ENCODE measurements around the gene KCNJ2.

The KCNJ2 gene

DNA sequence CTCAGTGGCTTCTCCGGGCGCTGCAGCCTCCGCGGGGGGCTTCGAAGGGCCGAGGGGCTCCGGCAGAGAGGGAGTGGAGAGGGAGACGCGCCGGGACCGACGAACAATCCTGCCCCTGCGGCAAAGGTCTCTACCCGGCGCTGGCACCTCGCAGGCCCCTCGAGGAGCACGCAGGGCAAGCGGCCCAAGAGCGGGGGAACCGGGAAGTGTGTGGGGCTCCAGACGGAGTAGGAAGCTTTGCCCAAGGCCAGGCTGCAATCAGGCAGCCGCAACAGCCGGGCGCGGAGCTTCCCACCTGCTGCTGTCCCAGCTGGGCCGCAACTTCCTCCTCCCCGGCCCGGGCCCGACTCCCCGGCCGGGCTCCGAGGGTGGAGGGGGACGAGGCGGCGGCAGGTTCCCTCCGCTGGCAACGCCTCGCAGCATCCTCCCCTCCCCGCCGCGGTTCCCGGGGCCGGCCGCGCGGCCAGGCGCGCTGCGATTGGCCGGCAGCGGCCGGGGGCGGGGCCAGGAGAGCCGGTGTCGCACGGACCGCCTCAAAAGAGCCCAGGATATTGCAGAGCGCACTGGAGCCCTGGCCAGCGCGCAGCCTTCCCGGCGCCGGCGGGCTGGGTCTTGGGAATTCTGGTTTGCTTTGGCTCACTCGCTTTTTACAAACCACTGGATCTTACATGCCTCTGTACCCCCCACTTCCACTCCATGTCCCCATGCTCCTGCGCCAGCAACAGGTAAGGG is at the start of gene KCNJ2:
Gene KCNJ2, plus strand, starts transcription at position 556 of the 732 bp plus-strand sequence. CDS start 5,508 bp downstream, outside the sequence.
- DNase-seq = peak; percentile 93

DNA sequence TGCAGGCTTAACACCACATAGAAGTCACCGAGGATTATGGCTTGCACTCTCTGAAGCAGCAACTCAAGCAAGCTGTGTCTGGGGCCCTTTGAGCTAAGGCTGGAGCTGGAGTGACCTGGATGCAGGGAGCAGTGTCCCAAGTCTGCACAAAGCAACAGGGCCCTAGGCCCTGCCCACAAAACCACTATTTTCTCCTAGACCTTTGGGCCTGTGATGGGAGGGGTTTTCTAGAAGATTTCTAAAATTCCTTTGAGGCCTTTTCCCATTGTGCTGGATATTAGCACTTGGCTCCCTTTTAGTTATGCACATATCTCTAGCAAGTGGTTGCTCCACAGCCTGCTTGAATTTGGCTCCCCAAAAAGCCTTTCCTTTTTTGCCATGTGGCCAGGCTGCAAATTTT is 49.8 kb upstream of the KCNJ2 start:
- DNase-seq = no peak

DNA sequence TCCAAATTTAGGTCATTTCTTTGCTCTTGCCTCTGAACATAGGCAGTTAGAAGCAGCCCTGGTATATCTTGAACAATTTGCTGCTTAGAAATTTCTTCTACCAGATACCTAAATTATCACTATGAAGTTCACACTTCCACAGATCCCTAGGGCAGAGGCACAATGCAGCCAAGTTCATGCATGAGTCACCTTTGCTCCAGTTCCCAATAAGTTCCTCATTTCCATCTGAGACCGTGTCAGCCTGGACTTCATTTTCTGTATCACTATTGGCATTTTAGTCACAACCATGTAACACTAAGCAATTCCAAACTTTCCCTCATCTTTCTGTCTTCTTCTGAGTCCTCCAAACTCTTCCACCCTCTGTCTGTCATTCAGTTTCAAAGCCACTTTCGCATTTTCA is 49.3 kb upstream of the KCNJ2 start:
- no peak for DNase-seq

DNA sequence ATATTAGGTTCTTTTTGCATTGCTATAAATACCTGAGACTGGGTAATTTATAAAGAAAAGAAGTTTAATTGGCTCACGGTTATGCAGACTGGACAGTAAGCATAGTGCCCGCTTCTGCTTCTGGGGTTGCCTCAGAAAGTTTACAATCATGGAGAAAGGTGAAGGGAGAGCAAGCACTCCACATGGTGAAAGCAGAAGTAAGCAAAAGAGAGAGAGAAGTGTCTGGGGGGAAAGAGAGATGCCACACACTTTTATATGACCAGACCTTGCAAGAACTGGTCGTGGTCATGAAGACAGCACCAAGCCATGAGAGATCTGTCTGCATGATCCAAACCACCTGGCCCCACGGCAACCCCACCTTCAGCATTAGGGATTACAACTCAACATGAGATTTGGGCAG is 48.9 kb upstream of the KCNJ2 start:
- DNase-seq = no peak

GRCh38 chr17:70121126-70121525 is 48.2 kb upstream of the KCNJ2 start:
- DNase-seq = no peak

- DNase-seq = no peak
These were observed 46.1 kb upstream of the KCNJ2 start for GRCh38 chr17:70123193-70123592.

DNA sequence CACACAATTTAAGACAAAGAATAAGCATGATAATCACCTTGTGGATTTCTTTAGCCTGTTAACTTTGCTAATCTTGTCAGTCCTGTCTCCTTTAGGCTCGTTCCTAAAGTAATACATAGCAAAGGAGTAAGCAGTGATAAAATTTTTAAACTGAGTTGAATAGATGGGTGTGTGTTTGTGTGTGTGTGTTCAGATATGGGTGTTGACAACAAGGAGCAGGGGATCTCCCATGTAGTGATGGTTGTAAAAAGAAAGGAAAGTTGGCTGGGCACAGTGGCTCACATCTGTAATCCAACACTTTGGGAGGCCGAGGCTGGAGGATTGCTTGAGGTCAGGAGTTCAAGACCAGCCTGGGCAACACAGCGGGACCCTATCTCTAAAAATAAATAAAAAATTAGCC is 44.6 kb upstream of the KCNJ2 start:
- DNase-seq = no peak

DNA sequence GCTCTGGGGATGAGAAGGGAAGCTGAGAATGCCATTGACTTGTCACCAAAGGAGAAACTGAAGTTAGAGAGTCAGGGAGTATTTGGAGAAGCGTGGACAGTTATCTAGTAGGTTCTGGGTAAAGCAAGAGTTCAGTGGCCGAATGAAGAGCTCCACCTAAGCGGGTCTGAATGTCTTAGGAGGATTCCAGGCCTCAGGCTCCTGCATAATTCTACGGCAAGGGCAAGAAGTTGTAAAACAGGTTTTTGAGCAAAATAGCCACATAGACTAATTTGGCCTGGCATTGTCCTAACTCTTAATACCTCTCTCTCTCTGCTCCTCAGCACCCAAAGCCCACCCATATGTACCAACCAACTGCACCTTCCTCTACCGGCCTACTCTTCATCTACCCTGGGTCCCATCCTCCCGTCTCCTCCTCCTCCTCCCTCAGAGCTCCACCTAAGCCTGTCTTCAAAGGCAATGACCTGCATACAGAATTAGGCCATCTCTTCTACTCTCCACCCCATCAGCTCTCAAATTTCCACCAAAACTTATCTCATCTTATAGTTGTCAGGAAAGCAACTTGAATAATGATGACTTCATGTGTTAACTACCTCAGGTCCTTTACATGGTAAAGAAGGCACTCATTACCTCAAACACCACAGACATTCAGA is 42.0 kb upstream of the KCNJ2 start:
- DNase-seq = no peak

- no peak for DNase-seq
These were observed 40.5 kb upstream of the KCNJ2 start for GRCh38 chr17:70128727-70129238.

- no peak for DNase-seq
These were observed 39.0 kb upstream of the KCNJ2 start for GRCh38 chr17:70130289-70130688.

DNA sequence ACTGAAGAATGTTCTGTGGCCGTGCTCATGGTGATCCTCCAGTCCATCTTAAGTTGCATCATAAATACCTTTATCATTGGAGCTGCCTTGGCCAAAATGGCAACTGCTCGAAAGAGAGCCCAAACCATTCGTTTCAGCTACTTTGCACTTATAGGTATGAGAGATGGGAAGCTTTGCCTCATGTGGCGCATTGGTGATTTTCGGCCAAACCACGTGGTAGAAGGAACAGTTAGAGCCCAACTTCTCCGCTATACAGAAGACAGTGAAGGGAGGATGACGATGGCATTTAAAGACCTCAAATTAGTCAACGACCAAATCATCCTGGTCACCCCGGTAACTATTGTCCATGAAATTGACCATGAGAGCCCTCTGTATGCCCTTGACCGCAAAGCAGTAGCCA is 36.8 kb upstream of the KCNJ2 start:
- DNase-seq = no peak

- DNase-seq = no peak
These were observed 35.3 kb upstream of the KCNJ2 start for GRCh38 chr17:70134042-70134441.

GRCh38 chr17:70134777-70135176 is 34.6 kb upstream of the KCNJ2 start:
- no peak for DNase-seq

GRCh38 chr17:70136131-70136530 is 33.2 kb upstream of the KCNJ2 start:
- DNase-seq = no peak

GRCh38 chr17:70137451-70138230 is 31.7 kb upstream of the KCNJ2 start:
- peak; percentile 34 for DNase-seq

DNA sequence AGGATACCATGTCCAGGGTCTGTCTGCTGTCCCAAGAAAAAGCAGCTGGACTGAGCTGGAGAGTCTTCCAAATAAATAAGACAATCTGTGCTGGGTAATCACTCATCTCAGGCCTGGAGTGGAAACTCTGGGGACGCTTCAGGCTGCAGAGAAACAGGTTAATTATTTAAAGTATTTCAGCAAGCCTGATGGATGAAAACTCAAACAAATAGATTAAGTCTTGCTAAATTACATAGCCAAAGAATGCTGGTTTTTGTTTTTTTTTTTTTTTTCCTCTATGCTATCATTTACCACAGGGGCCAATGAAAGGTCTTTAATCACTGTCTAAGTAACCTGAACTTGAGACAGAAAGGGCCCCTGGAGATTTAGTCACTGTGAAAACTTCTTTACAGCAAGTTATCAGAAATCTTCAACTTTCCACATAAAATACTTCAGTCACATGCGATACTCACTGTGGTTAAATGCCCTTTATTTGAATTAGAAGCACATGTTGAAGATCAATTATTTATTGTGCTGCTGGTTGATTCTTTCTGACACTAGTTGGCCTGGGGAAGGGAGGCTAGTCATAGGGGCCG is 31.0 kb upstream of the KCNJ2 start:
- peak; percentile 31 for DNase-seq

DNA sequence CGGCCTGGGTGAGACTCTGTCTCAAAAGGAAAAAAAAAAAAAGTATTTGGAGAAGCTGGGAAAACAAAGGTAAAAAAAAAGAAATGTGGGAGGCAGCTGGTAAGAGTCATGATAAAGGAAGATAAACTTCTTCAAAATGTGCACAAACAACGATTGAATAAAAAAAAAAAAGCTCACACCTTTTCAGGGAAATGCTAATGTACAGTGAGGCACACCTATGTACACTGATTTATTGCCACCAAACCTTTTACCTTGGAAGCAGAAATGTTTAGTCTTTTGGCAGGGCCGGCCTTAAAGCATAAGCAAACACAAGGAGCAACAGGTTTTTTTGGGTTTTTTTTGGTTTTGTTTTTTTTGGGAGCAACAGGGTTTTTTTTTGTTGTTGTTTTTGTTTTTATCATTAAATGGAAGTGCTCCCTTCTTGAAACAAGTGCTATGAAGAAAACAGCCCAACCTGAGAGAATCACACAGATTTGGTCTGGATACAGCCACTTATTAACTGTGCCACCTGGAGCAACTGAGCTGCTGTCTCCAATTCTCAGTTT is 29.8 kb upstream of the KCNJ2 start:
- no peak for DNase-seq

- no peak for DNase-seq
These were observed 25.0 kb upstream of the KCNJ2 start for GRCh38 chr17:70144260-70144846.

GRCh38 chr17:70153210-70153609 is 16.1 kb upstream of the KCNJ2 start:
- DNase-seq = no peak

DNA sequence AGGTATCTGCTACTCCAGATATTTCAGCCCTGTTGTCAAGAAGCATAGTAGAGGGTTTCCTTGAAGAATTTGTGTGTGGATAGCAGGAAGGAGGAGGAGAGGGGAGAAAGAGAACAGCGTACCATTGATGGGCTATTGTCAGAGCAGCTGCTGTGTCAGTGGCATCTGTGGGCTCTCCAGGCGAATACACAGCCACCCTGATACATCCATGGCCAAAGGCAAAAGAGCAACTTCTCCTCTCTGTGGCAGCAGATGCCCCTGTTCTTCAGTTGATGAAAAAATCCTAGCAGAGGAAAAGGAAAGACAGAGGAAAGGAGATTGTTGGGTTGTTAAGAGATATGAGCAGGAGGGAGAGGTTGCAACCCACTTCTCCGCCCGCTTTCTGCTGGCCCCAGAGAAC is 12.2 kb upstream of the KCNJ2 start:
- no peak for DNase-seq

GRCh38 chr17:70158180-70158579 is 11.2 kb upstream of the KCNJ2 start:
- no peak for DNase-seq

GRCh38 chr17:70158591-70158990 is 10.7 kb upstream of the KCNJ2 start:
- no peak for DNase-seq

GRCh38 chr17:70159980-70160379 is 9.4 kb upstream of the KCNJ2 start:
- DNase-seq = no peak

Measured in right hindlimb (tissue), 1 donor.